K562 (cell line): ENCODE data around the gene SPATA13.

Source experiments
- CTCF ChIP-seq, 3 experiments: IDR thresholded peaks in 2 of 3; conservative IDR thresholded peaks in 1 of 3; 2 replicates each; pipeline ENCODE4 v1.5.1; 2011 to 2012; ENCODE audit warnings: low read length in 3 of 3, mild to moderate bottlenecking in 3 of 3, control low read depth in 2 of 3, improper control_type of control experiment in 1 of 3, inconsistent platforms in 1 of 3, low read depth in 1 of 3, mixed read lengths in 1 of 3, moderate library complexity in 1 of 3; ENCODE audit not compliant: insufficient read depth in 2 of 3
- HEY1 ChIP-seq: fragments of 250-450 bp; sonication (Bioruptor Pico); IDR thresholded peaks from 2 replicates; pipeline ENCODE4 v1.5.0; 2020; ENCODE audit warnings: mild to moderate bottlenecking, moderate library complexity, borderline replicate concordance
- KAT2B ChIP-seq: IDR thresholded peaks from one replicate; pipeline ENCODE4 v1.6.1; 2012; ENCODE audit warnings: low read depth, mild to moderate bottlenecking, control low read depth, inconsistent platforms, low read length, moderate library complexity
- POLR2AphosphoS5 ChIP-seq: IDR thresholded peaks from 2 replicates; pipeline ENCODE4 v1.6.1; 2011; ENCODE audit warnings: mild to moderate bottlenecking, low read depth, low read length, moderate library complexity; ENCODE audit not compliant: control insufficient read depth, insufficient read depth
- RFX5 ChIP-seq: IDR thresholded peaks from 2 replicates; pipeline ENCODE4 v1.6.1; 2011; ENCODE audit warnings: low read depth, mild to moderate bottlenecking, improper control_type of control experiment, low read length

- TF ChIP-seq CTCF (IDR thresholded peaks at IDR 0.05 in 2 of 3, conservative IDR thresholded peaks at IDR 0.05 in 1 of 3; ENCODE audit: insufficient read depth in 2 of 3, low read depth in 1 of 3, low read length in 3 of 3) = no peak
- TF ChIP-seq HEY1 = no peak
- TF ChIP-seq RFX5 = no peak
- TF ChIP-seq KAT2B = no peak
- TF ChIP-seq POLR2AphosphoS5 = no peak
Observed at GRCh38 chr13:24232474-24232873, 72.0 kb downstream of the SPATA13 start.
